Frontal cortex (tissue), 4 donors: Measurements from ENCODE around the gene ITPKB. TPM values are rescaled to one million over a fixed set of nuclear protein-coding genes. Genes with fewer than 3 reads are reported as not detected.

Experiments
- DNase-seq, 2 donors: peaks; one replicate each; pipeline ENCODE4 v3.0.0; 2012; ENCODE audit warnings: low spot score in 2 of 2
- FAIRE-seq: peaks from 2 replicates; lab custom pipeline; 2012; peaks lifted over from hg19 to GRCh38; lab: Jason Lieb, UNC
- total RNA-seq: library from RNA; depleted of rRNA; stranded (reverse); fragments of >200 nt; gene quantifications from one replicate; pipeline ENCODE4 v1.2.3, GENCODE V29; 2014
- donor health status: control.
- donor health status: control.
- donor health status: control.

The ITPKB gene
- total RNA-seq, 1 donor from 2014 or later = 3.3 TPM

GRCh38 chr1:226675715-226676357 is 63.2 kb downstream of the ITPKB start:
- no peak for FAIRE-seq
- DNase-seq = no peak

- no peak for DNase-seq
These were observed 64.0 kb downstream of the ITPKB start for GRCh38 chr1:226674892-226675714.

GRCh38 chr1:226672339-226672762 is 66.7 kb downstream of the ITPKB start:
- no peak for FAIRE-seq

More at GRCh38 chr1:226674892-226675714, 64.0 kb downstream of the ITPKB start:
- FAIRE-seq = no peak

GRCh38 chr1:226671277-226671676 is 67.8 kb downstream of the ITPKB start:
- FAIRE-seq (no peak), DNase-seq (no peak)

More at GRCh38 chr1:226672339-226672762, 66.7 kb downstream of the ITPKB start:
- DNase-seq = no peak

- DNase-seq (no peak), FAIRE-seq (no peak)
These were observed 69.0 kb downstream of the ITPKB start for GRCh38 chr1:226670073-226670472.

- FAIRE-seq (no peak), DNase-seq (no peak)
These were observed 70.9 kb downstream of the ITPKB start for GRCh38 chr1:226668173-226668560.

GRCh38 chr1:226666692-226667091 is 72.4 kb downstream of the ITPKB start:
- DNase-seq (no peak), FAIRE-seq (no peak)

GRCh38 chr1:226666164-226666506 is 72.9 kb downstream of the ITPKB start:
- DNase-seq (no peak), FAIRE-seq (no peak)

- DNase-seq = no peak
- FAIRE-seq = no peak
These were observed 73.4 kb downstream of the ITPKB start for GRCh38 chr1:226665505-226666163.

GRCh38 chr1:226664413-226665101 is 74.5 kb downstream of the ITPKB start:
- FAIRE-seq = no peak
- no peak for DNase-seq

- DNase-seq (no peak), FAIRE-seq (no peak)
These were observed 75.8 kb downstream of the ITPKB start for GRCh38 chr1:226663327-226663704.

- FAIRE-seq = no peak
- DNase-seq = no peak
These were observed 76.3 kb downstream of the ITPKB start for GRCh38 chr1:226662642-226663326.

- FAIRE-seq = no peak
- DNase-seq = no peak
These were observed 77.1 kb downstream of the ITPKB start for GRCh38 chr1:226661965-226662364.

GRCh38 chr1:226661271-226661670 is 77.8 kb downstream of the ITPKB start:
- no peak for FAIRE-seq

GRCh38 chr1:226660410-226661182 is 78.5 kb downstream of the ITPKB start:
- no peak for DNase-seq
- FAIRE-seq = no peak

More at GRCh38 chr1:226661271-226661670, 77.8 kb downstream of the ITPKB start:
- no peak for DNase-seq

- FAIRE-seq = no peak
- no peak for DNase-seq
These were observed 79.4 kb downstream of the ITPKB start for GRCh38 chr1:226659641-226660040.

- DNase-seq (no peak), FAIRE-seq (no peak)
These were observed 79.9 kb downstream of the ITPKB start for GRCh38 chr1:226659136-226659535.

GRCh38 chr1:226658546-226659125 is 80.4 kb downstream of the ITPKB start:
- FAIRE-seq (no peak), DNase-seq (no peak)
